Glomerular endothelial cell (primary cell): ENCODE results near the gene VN1R4. TPM values are rescaled to one million over a fixed set of nuclear protein-coding genes. Genes with fewer than 3 reads are reported as not detected.
"Not testable (repeated sequence)": the region's sequence is repeated elsewhere in the genome, so short reads cannot be mapped to it uniquely, and the experiment has no call there.

ENCODE experiments used
- DNase-seq: peaks from one replicate; pipeline ENCODE4 v3.0.0-alpha.2; 2011; ENCODE audit warnings: low read depth, low spot score; ENCODE audit errors: extremely low read depth
- total RNA-seq: library from RNA; depleted of rRNA; stranded (reverse); fragments of >200 nt; gene quantifications from 2 replicates; pipeline ENCODE4 v1.2.3, GENCODE V29; 2015

Gene VN1R4
- not detected in 2 replicates for total RNA-seq

GRCh38 chr19:53267623-53268022 lies at the start of gene VN1R4:
TSS of gene VN1R4 (minus strand) at chr19:53267723. CDS start at chr19:53267665, 58 bp downstream.
- DNase-seq = not testable (repeated sequence)

- no peak for DNase-seq
These were observed 44.4 kb upstream of the VN1R4 start for GRCh38 chr19:53311897-53312296.

- no peak for DNase-seq
These were observed 43.5 kb upstream of the VN1R4 start for GRCh38 chr19:53311044-53311443.

- no peak for DNase-seq
These were observed 40.9 kb upstream of the VN1R4 start for GRCh38 chr19:53308339-53308811.

- not testable (repeated sequence) for DNase-seq
These were observed 33.8 kb upstream of the VN1R4 start for GRCh38 chr19:53301341-53301740.

- DNase-seq = no peak
These were observed 27.4 kb upstream of the VN1R4 start for GRCh38 chr19:53294786-53295441.

GRCh38 chr19:53290758-53291549 lies 23.4 kb upstream of the VN1R4 start:
- no peak for DNase-seq

GRCh38 chr19:53285087-53285486 lies 17.6 kb upstream of the VN1R4 start:
- DNase-seq = no peak

GRCh38 chr19:53281947-53282346 lies 14.4 kb upstream of the VN1R4 start:
- not testable (repeated sequence) for DNase-seq

- DNase-seq = no peak
These were observed 8.0 kb upstream of the VN1R4 start for GRCh38 chr19:53275480-53275879.

GRCh38 chr19:53272044-53272443 lies 4.5 kb upstream of the VN1R4 start:
- no peak for DNase-seq

- not testable (repeated sequence) for DNase-seq
These were observed 2.3 kb upstream of the VN1R4 start for GRCh38 chr19:53269861-53270260.

GRCh38 chr19:53257715-53258342 lies 9.7 kb downstream of the VN1R4 start, which contains the start of gene VN1R2:
TSS of gene VN1R2 (plus strand) at chr19:53258292. CDS start at chr19:53258376, 84 bp downstream.
- not testable (repeated sequence) for DNase-seq

- peak; percentile 18 for DNase-seq
These were observed 12.8 kb downstream of the VN1R4 start, which contains the start of gene ZNF677 for GRCh38 chr19:53254411-53255341. TSS of gene ZNF677 (minus strand) at chr19:53254873. CDS start at chr19:53251550, 3,323 bp downstream.

- no peak for DNase-seq
These were observed 21.0 kb downstream of the VN1R4 start for GRCh38 chr19:53246498-53246897.

- DNase-seq = no peak
These were observed 30.3 kb downstream of the VN1R4 start for GRCh38 chr19:53237114-53237777.

GRCh38 chr19:53224606-53225005 lies 42.9 kb downstream of the VN1R4 start:
- DNase-seq = no peak

- not testable (repeated sequence) for DNase-seq
These were observed 44.8 kb downstream of the VN1R4 start for GRCh38 chr19:53222716-53223115.
